ENCODE results near the gene PPP6R2. TPM values are rescaled to one million over a fixed set of nuclear protein-coding genes. Genes with fewer than 3 reads are reported as not detected.

PPP6R2 gene
- total and polyA plus RNA-seq, 2 of the 4 experiments (the other 2 are of a cell fraction) = 49.2 to 51.6 TPM

GRCh38 chr22:50473855-50474671, 130.9 kb downstream of the PPP6R2 start (continued):
- no peak for TF ChIP-seq USF2 (IDR thresholded peaks at IDR 0.05; ENCODE audit: low read depth, low read length)
